GM12878 (cell line): ENCODE data around the gene GSTM4. TPM values are rescaled to one million over a fixed set of nuclear protein-coding genes. Genes with fewer than 3 reads are reported as not detected.

Experiments used
- ASH2L ChIP-seq: fragments of 300-600, 200-600 bp; sonication (generic); IDR thresholded peaks from 2 replicates; pipeline ENCODE4 v1.6.1; 2017; ENCODE audit warnings: low read depth, mild to moderate bottlenecking, borderline replicate concordance
- BCL3 ChIP-seq: IDR thresholded peaks from 2 replicates; pipeline ENCODE4 v1.6.1; 2011; ENCODE audit warnings: borderline replicate concordance, low read depth, mild to moderate bottlenecking, moderate library complexity, low read length; ENCODE audit not compliant: insufficient read depth, poor library complexity, severe bottlenecking
- CEBPZ ChIP-seq: fragments of 150-350 bp; IDR thresholded peaks from 2 replicates; pipeline ENCODE4 v1.6.1; 2016; ENCODE audit warnings: low read depth, low read length
- CHD4 ChIP-seq: fragments of 200-600 bp; sonication (generic); IDR thresholded peaks from 2 replicates; pipeline ENCODE4 v1.6.1; 2016; ENCODE audit warnings: mild to moderate bottlenecking
- E4F1 ChIP-seq: fragments of 450-650 bp; IDR thresholded peaks from 2 replicates; pipeline ENCODE4 v1.6.1; 2018; ENCODE audit warnings: borderline replicate concordance, mild to moderate bottlenecking; ENCODE audit not compliant: partially characterized antibody
- EGR1 ChIP-seq, 2 experiments: IDR thresholded peaks; 1 replicate in 1 of 2; 2 replicates in 1 of 2; pipeline ENCODE4 v1.6.1; 2011 to 2012; ENCODE audit warnings: low read depth in 2 of 2, low read length in 2 of 2, borderline replicate concordance in 1 of 2, mild to moderate bottlenecking in 1 of 2, moderate library complexity in 1 of 2
- FOS ChIP-seq: IDR thresholded peaks from 3 replicates; pipeline ENCODE4 v1.6.1; 2011; ENCODE audit warnings: borderline replicate concordance; ENCODE audit not compliant: insufficient read length; ENCODE audit errors: extremely low read depth
- FOXM1 ChIP-seq: IDR thresholded peaks from 2 replicates; pipeline ENCODE4 v1.6.1; 2012; ENCODE audit warnings: low read depth, mild to moderate bottlenecking, inconsistent platforms, low read length, moderate library complexity
- HCFC1 ChIP-seq: fragments of 150-350 bp; IDR thresholded peaks from 2 replicates; pipeline ENCODE4 v1.6.1; 2014; ENCODE audit warnings: low read length
- IKZF2 ChIP-seq, 2 experiments: fragments of 450-650 bp; IDR thresholded peaks; 2 replicates each; pipeline ENCODE4 v1.6.1; 2017; ENCODE audit warnings: mild to moderate bottlenecking in 2 of 2, moderate library complexity in 2 of 2
- IRF5 ChIP-seq: fragments of 450-650 bp; IDR thresholded peaks from 2 replicates; pipeline ENCODE4 v1.6.1; 2017; ENCODE audit warnings: borderline replicate concordance
- NR2C1 ChIP-seq: fragments of 450-650 bp; IDR thresholded peaks from 2 replicates; pipeline ENCODE4 v1.6.1; 2017; ENCODE audit warnings: antibody characterized with exemption, mild to moderate bottlenecking, moderate library complexity
- PBX3 ChIP-seq: IDR thresholded peaks from 2 replicates; pipeline ENCODE4 v1.6.1; 2011; ENCODE audit warnings: mild to moderate bottlenecking, low read depth, low read length, moderate library complexity; ENCODE audit not compliant: insufficient replicate concordance
- RELA ChIP-seq: fragments of 450-650 bp; IDR thresholded peaks from 2 replicates; pipeline ENCODE4 v1.8.0; 2014; ENCODE audit warnings: borderline replicate concordance; ENCODE audit not compliant: partially characterized antibody
- SIX5 ChIP-seq: IDR thresholded peaks from 2 replicates; pipeline ENCODE4 v1.6.1; 2011; ENCODE audit warnings: mild to moderate bottlenecking, low read depth, low read length, moderate library complexity; ENCODE audit not compliant: severe bottlenecking
- SP1 ChIP-seq: IDR thresholded peaks from one replicate; pipeline ENCODE4 v1.6.1; 2011; ENCODE audit warnings: low read depth, low read length
- ZNF207 ChIP-seq: fragments of 450-650 bp; IDR thresholded peaks from 2 replicates; pipeline ENCODE4 v1.6.1; 2014; ENCODE audit warnings: antibody characterized with exemption, mild to moderate bottlenecking, borderline replicate concordance
- ZNF384 ChIP-seq: IDR thresholded peaks from 2 replicates; pipeline ENCODE4 v1.6.1; 2012; ENCODE audit warnings: low read depth, mild to moderate bottlenecking, low read length, improper control_type of control experiment, borderline replicate concordance
- polyA plus RNA-seq, 11 experiments: library from polyadenylated mRNA; depleted of rRNA in 4 of 11; unstranded in 6 of 11; stranded (reverse) in 5 of 11; fragments of >200 nt; fragmentation: Nextera tagmentation in 4 of 11; fragmentation: Illumina TruSeq in 1 of 11; extraction: Ambion mirVana in 4 of 11; extraction: Trizol in 1 of 11; gene quantifications; 1 replicate in 1 of 11; 2 replicates in 10 of 11; pipeline versions ENCODE4 v1.2.1 to v1.2.3, GENCODE V29; 2011 to 2016; ENCODE audit warnings: inconsistent platforms in 2 of 11, missing spikeins in 2 of 11, low read depth in 1 of 11
- total RNA-seq, 4 experiments: library from RNA; depleted of rRNA in 3 of 4; stranded (reverse); fragments of >200 nt in 3 of 4; fragmentation: Illumina TruSeq in 1 of 4; extraction: Trizol in 1 of 4; gene quantifications; 2 replicates each; pipeline versions ENCODE4 v1.2.1 to v1.2.3, GENCODE V29; 2013 to 2021

GSTM4 gene
- total and polyA plus RNA-seq, 10 of the 15 experiments (the other 5 are each of a cell fraction or from before 2014, with no cell fraction given) = 14.3 to 37.2 (median 23.0) TPM

GRCh38 chr1:109655615-109656519, at the start of gene GSTM4 (continued):
- TF ChIP-seq E4F1 = peak; percentile 29
- no peak for TF ChIP-seq SIX5
- TF ChIP-seq IKZF2 (IDR thresholded peaks at IDR 0.05) = peak in 1 of 2 experiments; percentile 40; a peak in 1 of 4 replicates
- TF ChIP-seq IRF5 = no peak
- no peak for TF ChIP-seq FOS
- no peak for TF ChIP-seq HCFC1
- no peak for TF ChIP-seq SP1
- TF ChIP-seq ASH2L = peak; percentile 46; the same call in 1 of the 2 replicates
- TF ChIP-seq ZNF207 = no peak
- TF ChIP-seq EGR1 (IDR thresholded peaks at IDR 0.05; ENCODE audit: borderline replicate concordance in 1 of 2, low read depth in 2 of 2, low read length in 2 of 2) = peak; percentile 43 to 77
- no peak for TF ChIP-seq CEBPZ
- no peak for TF ChIP-seq ZNF384
- TF ChIP-seq PBX3 = no peak
- no peak for TF ChIP-seq CHD4
- no peak for TF ChIP-seq BCL3
- TF ChIP-seq FOXM1 = no peak
- TF ChIP-seq NR2C1 = peak; percentile 37; the same call in 1 of the 2 replicates
- TF ChIP-seq RELA = peak; percentile 14
